Uterus (tissue), 2 donors: Measurements from ENCODE around the gene ACTL8.

Experiments used
- CTCF ChIP-seq, 4 experiments: fragments of 200-600 bp in 2 of 4; fragments of 450-650 bp in 2 of 4; sonication (generic) in 2 of 4; IDR thresholded peaks; one replicate each; pipeline ENCODE4 v1.5.1; 2016 to 2019; ENCODE audit warnings: antibody characterized with exemption in 4 of 4, mild to moderate bottlenecking in 2 of 4, moderate library complexity in 1 of 4
- POLR2A ChIP-seq, 2 donors: fragments of 450-650 bp; IDR thresholded peaks; one replicate each; pipeline ENCODE4 v1.6.1; 2016; ENCODE audit warnings: antibody characterized with exemption in 2 of 2, mild to moderate bottlenecking in 1 of 2, moderate library complexity in 1 of 2

- TF ChIP-seq CTCF (IDR thresholded peaks at IDR 0.05) (no peak), POLR2A (IDR thresholded peaks at IDR 0.05) (no peak)
Observed at GRCh38 chr1:17873007-17873675, 118.0 kb downstream of the ACTL8 start.
